Right renal pelvis (tissue), 4 donors: ENCODE results near the gene RNF223. TPM values are rescaled to one million over a fixed set of nuclear protein-coding genes. Genes with fewer than 3 reads are reported as not detected.
"Not testable (repeated sequence)": the region's sequence is repeated elsewhere in the genome, so short reads cannot be mapped to it uniquely, and the experiment has no call there.

Experiments
- DNase-seq, 4 donors: peaks; one replicate each; pipeline ENCODE4 v3.0.0-alpha.2; 2013; ENCODE audit warnings: low read depth in 4 of 4, low spot score in 3 of 4, missing footprints in 1 of 4
- polyA plus RNA-seq, 4 donors: library from polyadenylated mRNA; unstranded; fragments of 120-200 nt; gene quantifications; one replicate each; pipeline ENCODE4 v1.2.1, GENCODE V29; 2013; ENCODE audit not compliant: insufficient read length in 4 of 4

The RNF223 gene
- polyA plus RNA-seq, 4 donors, result 0.14 to 0.88 (median 0.37) TPM

- DNase-seq, result no peak
These were observed 583 bp upstream of the RNF223 start for GRCh38 chr1:1074631-1075147.

GRCh38 chr1:1072849-1073742 is 1.0 kb downstream of the RNF223 start:
- DNase-seq, result no peak

GRCh38 chr1:1072299-1072848 is 1.7 kb downstream of the RNF223 start:
- DNase-seq, result no peak

- no peak for DNase-seq
These were observed 2.4 kb downstream of the RNF223 start for GRCh38 chr1:1071486-1072298.

- DNase-seq, result no peak
These were observed 4.1 kb downstream of the RNF223 start for GRCh38 chr1:1069711-1070676.

- peak in 1 of 4 donors; percentile 71 for DNase-seq
These were observed 4.9 kb downstream of the RNF223 start for GRCh38 chr1:1069056-1069710.

- no peak for DNase-seq
These were observed 5.5 kb downstream of the RNF223 start for GRCh38 chr1:1068517-1069055.

- DNase-seq, result no peak
These were observed 6.1 kb downstream of the RNF223 start for GRCh38 chr1:1067860-1068516.

- DNase-seq, result no peak
These were observed 6.7 kb downstream of the RNF223 start for GRCh38 chr1:1067284-1067859.

GRCh38 chr1:1066403-1067283 is 7.5 kb downstream of the RNF223 start:
- no peak for DNase-seq

- DNase-seq, result not testable (repeated sequence)
These were observed 8.2 kb downstream of the RNF223 start for GRCh38 chr1:1065940-1066304.

- no peak for DNase-seq
These were observed 8.7 kb downstream of the RNF223 start for GRCh38 chr1:1065265-1065939.

GRCh38 chr1:1063945-1064831 is 9.9 kb downstream of the RNF223 start:
- no peak for DNase-seq

GRCh38 chr1:1063261-1063944 is 10.7 kb downstream of the RNF223 start:
- no peak for DNase-seq
